Spleen (tissue), 11 donors: ENCODE results near the gene MAP2. TPM values are rescaled to one million over a fixed set of nuclear protein-coding genes. Genes with fewer than 3 reads are reported as not detected.

Experiments
- DNase-seq: peaks from one replicate; pipeline ENCODE4 v3.0.0-alpha.2; 2020
- H3K27ac ChIP-seq, 8 donors: fragments of 200-600 bp; sonication (generic) in 7 of 8; 1 replicate in 4 of 8; 2 replicates in 4 of 8; pipeline versions ENCODE4 v1.5.0 to v1.8.0; 2016 to 2021; ENCODE audit warnings: inconsistent platforms in 4 of 8, mild to moderate bottlenecking in 4 of 8, moderate library complexity in 1 of 8
- H3K27me3 ChIP-seq, 7 donors: fragments of 200-600 bp; sonication (generic) in 6 of 7; replicated peaks in 1 of 7; 1 replicate in 4 of 7; 2 replicates in 3 of 7; pipeline versions ENCODE4 v1.5.0 to v1.8.0; 2016 to 2021; ENCODE audit warnings: inconsistent platforms in 3 of 7, mild to moderate bottlenecking in 1 of 7
- H3K36me3 ChIP-seq, 6 donors: fragments of 200-600 bp; sonication (generic) in 5 of 6; 1 replicate in 4 of 6; 2 replicates in 2 of 6; pipeline versions ENCODE4 v1.5.0 to v1.8.0; 2016 to 2021; ENCODE audit warnings: inconsistent platforms in 2 of 6
- H3K4me1 ChIP-seq, 6 donors: fragments of 200-600 bp; sonication (generic) in 5 of 6; 1 replicate in 3 of 6; 2 replicates in 3 of 6; pipeline versions ENCODE4 v1.5.0 to v1.8.0; 2016 to 2021; ENCODE audit warnings: inconsistent platforms in 3 of 6
- H3K4me3 ChIP-seq, 8 donors: fragments of 200-600 bp; sonication (generic) in 7 of 8; 1 replicate in 4 of 8; 2 replicates in 4 of 8; pipeline versions ENCODE4 v1.5.0 to v1.8.0; 2016 to 2021; ENCODE audit warnings: inconsistent platforms in 4 of 8, mild to moderate bottlenecking in 4 of 8, moderate library complexity in 2 of 8
- H3K9me3 ChIP-seq, 8 donors: fragments of 200-600 bp; sonication (generic) in 7 of 8; 1 replicate in 4 of 8; 2 replicates in 4 of 8; pipeline versions ENCODE4 v1.5.0 to v1.8.0; 2016 to 2021; ENCODE audit warnings: inconsistent platforms in 4 of 8
- POLR2A ChIP-seq, 3 donors: fragments of 450-650 bp; IDR thresholded peaks; one replicate each; pipeline ENCODE4 v1.5.1; 2017; ENCODE audit warnings: antibody characterized with exemption in 3 of 3, mild to moderate bottlenecking in 1 of 3
- POLR2AphosphoS5 ChIP-seq, 3 donors: sonication (generic); formaldehyde crosslinking; IDR thresholded peaks; one replicate each; pipeline ENCODE4 v1.5.1; 2017; ENCODE audit warnings: antibody characterized with exemption in 3 of 3
- WGBS, 5 donors: extraction: QIAGEN DNeasy Blood & Tissue Kit in 3 of 5; methylation state at CpG; one replicate each; pipeline versions ENCODE4 v1.1.5 to v1.1.7; 2013 to 2018; 5-methylcytosine and 5-hydroxymethylcytosine counted together
- intact Hi-C: fragments of 100-400 bp; cut with DNase I; formaldehyde crosslinking; loops from one replicate; pipeline ENCODE4 v1.15.0; 2023; ENCODE audit warnings: low total_unique reads
- polyA plus RNA-seq, 3 donors: library from polyadenylated mRNA; stranded (reverse); fragments of 200-250 nt; gene quantifications; one replicate each; pipeline ENCODE4 v1.2.1, GENCODE V29; 2013
- total RNA-seq, 7 donors: library from RNA; depleted of rRNA in 3 of 7; stranded (reverse); fragments of >200 nt in 3 of 7; fragmentation: NEBNext Ultra II Directional in 4 of 7; extraction: Animal tissue kit (Norgen Biotek cat#: 25700) in 4 of 7; gene quantifications; one replicate each; pipeline versions ENCODE4 v1.1.0 to v1.2.1, GENCODE V29; 2016 to 2021
- TF ChIP-seq, protein P1 (sequence below), 11 experiments: fragments of 200-600 bp in 7 of 11; fragments of 450-650 bp in 4 of 11; sonication (generic) in 4 of 11; IDR thresholded peaks in 8 of 11; conservative IDR thresholded peaks in 3 of 11; 1 replicate in 7 of 11; 2 replicates in 4 of 11; pipeline versions ENCODE4 v1.4.0 to v1.8.0; 2016 to 2021; ENCODE audit warnings: antibody characterized with exemption in 11 of 11, inconsistent platforms in 4 of 11, mild to moderate bottlenecking in 1 of 11
- donor health status: healthy with polysubstance abuse.
- donor health status: DM: no; HTN: no; CAD: no; lungs with moderate emphysema.
- donor health status: DM: no; HTN: no; CAD: no.
- donor health status: Bipolar disorder and iron deficiency.
- donor health status: healthy.
- donor health status: DM: no; HTN: no; CAD: no.
- donor health status: DM: yes; HTN: yes; CAD: no.

The MAP2 gene
- total and polyA plus RNA-seq, 10 donors = 0.38 to 5.0 (median 1.9) TPM

DNA sequence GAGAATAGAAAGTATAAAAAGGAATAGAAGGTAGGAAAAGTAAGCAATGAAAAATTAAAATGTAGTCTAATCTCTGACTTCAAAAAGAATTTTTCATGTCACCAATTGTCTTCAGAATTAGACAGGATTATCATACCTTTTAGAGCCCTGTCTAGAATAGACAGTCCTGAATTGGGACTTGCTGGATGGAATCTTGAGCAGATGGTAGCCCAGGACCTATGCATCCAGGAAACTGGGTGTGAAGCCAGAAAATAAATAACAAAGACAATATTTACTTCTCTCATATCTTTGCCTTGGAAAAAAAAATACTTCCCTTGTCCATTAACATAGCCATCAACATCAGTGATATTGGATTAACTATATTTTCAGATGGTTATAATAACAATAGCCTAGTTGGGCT, 250.0 kb downstream of the MAP2 start:
- H3K9me3 ChIP-seq = peaks cover 0 to 3% (median 0%) of the 10 kb centered on the region in 8 donors
- no peaks in the 10 kb centered on the region for H3K36me3 ChIP-seq
- intact Hi-C loops = no loop called here

DNA sequence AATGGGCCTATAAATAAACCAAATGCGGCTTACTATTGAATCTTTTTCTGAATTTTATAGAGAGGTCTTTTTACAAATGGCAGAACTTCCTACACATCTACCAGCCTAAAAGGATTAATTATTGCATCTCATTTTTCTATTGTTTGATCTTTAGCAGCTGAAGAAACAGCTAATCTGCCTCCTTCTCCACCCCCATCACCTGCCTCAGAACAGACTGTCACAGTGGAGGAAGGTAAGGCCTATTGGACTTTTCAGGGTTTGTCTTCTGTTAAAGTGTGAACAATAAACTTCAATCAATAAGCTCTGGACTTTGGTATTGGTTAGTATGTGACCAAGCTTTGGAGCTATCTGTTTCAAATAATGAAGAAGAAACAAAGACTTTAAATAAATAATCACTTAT, 256.7 kb downstream of the MAP2 start:
- Histone ChIP-seq H3K9me3 (peaks cover 0 to 3% (median 0%) of the 10 kb centered on the region in 8 donors), H3K4me1 (no peaks in the 10 kb centered on the region), H3K27me3 (no peaks in the 10 kb centered on the region), H3K27ac (no peak overlapping the region), H3K4me3 (no peak overlapping the region), H3K36me3 (no peaks in the 10 kb centered on the region)
- WGBS, 5 donors = 86 to 98% (median 88%) methylated on average over 1 of the region's 1 CpG
- no peak for TF ChIP-seq POLR2A (IDR thresholded peaks at IDR 0.05)
- TF ChIP-seq POLR2AphosphoS5 (IDR thresholded peaks at IDR 0.05) = no peak
- TF ChIP-seq, protein P1, sequence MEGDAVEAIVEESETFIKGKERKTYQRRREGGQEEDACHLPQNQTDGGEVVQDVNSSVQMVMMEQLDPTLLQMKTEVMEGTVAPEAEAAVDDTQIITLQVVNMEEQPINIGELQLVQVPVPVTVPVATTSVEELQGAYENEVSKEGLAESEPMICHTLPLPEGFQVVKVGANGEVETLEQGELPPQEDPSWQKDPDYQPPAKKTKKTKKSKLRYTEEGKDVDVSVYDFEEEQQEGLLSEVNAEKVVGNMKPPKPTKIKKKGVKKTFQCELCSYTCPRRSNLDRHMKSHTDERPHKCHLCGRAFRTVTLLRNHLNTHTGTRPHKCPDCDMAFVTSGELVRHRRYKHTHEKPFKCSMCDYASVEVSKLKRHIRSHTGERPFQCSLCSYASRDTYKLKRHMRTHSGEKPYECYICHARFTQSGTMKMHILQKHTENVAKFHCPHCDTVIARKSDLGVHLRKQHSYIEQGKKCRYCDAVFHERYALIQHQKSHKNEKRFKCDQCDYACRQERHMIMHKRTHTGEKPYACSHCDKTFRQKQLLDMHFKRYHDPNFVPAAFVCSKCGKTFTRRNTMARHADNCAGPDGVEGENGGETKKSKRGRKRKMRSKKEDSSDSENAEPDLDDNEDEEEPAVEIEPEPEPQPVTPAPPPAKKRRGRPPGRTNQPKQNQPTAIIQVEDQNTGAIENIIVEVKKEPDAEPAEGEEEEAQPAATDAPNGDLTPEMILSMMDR (IDR thresholded peaks at IDR 0.05 in 8 of 11, conservative IDR thresholded peaks at IDR 0.05 in 3 of 11) = no peak
- no peak for DNase-seq
- intact Hi-C loops = no loop called here

More for the DNA sequence above, 250.0 kb downstream of the MAP2 start:
- no peak for DNase-seq
- no peaks in the 10 kb centered on the region for H3K4me1 ChIP-seq
- TF ChIP-seq POLR2A (IDR thresholded peaks at IDR 0.05) = no peak
- TF ChIP-seq, protein P1 (IDR thresholded peaks at IDR 0.05 in 8 of 11, conservative IDR thresholded peaks at IDR 0.05 in 3 of 11) = no peak
- TF ChIP-seq POLR2AphosphoS5 (IDR thresholded peaks at IDR 0.05) = no peak
- no peaks in the 10 kb centered on the region for H3K27me3 ChIP-seq
- no peak overlapping the region for H3K4me3 ChIP-seq
- no peak overlapping the region for H3K27ac ChIP-seq

DNA sequence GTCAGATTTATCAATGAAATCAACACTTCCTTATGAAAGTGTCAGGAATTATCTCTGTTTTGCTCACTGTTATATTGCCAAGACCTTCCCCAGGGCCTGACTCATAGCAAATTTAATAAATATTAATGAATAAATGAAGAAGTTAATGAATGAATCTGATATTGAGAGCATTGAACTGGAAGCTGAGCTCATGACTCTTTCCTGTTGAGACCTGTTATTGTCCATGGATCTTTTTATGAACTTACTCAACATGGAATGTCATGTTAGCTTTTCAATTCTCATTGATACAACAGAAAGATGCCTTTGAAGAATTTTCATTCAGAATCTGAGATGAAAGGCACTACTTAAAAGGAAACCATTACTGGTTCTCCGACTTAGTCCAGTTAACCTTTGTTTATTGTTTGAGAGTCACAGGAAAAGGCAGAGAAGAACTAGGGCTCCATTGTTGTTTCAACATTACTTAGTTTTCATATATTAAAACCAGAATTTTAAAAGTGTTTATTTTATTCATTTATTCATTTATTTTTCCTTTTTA, 257.4 kb downstream of the MAP2 start:
- DNase-seq = no peak
- TF ChIP-seq POLR2A (IDR thresholded peaks at IDR 0.05) = no peak
- H3K27ac ChIP-seq = no peak overlapping the region
- H3K36me3 ChIP-seq = no peaks in the 10 kb centered on the region
- no peaks in the 10 kb centered on the region for H3K4me1 ChIP-seq
- H3K4me3 ChIP-seq = no peak overlapping the region
- H3K27me3 ChIP-seq = no peaks in the 10 kb centered on the region
- no peaks in the 10 kb centered on the region for H3K9me3 ChIP-seq
- intact Hi-C loops = no loop called here
- 33 to 59% (median 47%) methylated on average over 1 of the region's 1 CpG for WGBS, 5 donors

DNA sequence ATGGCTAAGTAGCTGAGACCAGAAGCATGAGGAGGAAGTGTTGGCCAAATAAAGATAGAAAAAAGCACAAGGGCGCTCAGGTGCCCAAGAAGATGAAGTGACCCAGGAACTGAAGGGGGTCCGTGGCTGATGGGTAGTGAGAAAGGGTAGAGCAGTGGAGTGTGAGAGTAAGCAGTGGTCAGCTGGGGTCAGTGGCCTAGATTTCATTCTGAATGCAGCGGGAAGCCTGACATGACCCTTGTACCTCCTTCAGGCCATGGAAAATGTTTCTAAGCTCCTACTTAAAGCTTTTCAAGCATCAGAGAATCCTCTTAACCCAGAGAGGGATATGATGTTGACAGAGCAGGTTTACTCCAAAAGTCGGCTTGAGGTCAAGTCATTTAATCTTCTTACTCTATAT, 258.8 kb downstream of the MAP2 start:
- H3K4me1 ChIP-seq = no peaks in the 10 kb centered on the region
- 75 to 84% (median 79%) methylated on average over 4 of the region's 4 CpGs for WGBS, 5 donors
- no peak overlapping the region for H3K27ac ChIP-seq
- no peaks in the 10 kb centered on the region for H3K27me3 ChIP-seq
- H3K9me3 ChIP-seq = no peaks in the 10 kb centered on the region
- TF ChIP-seq POLR2A (IDR thresholded peaks at IDR 0.05) (no peak), POLR2AphosphoS5 (IDR thresholded peaks at IDR 0.05) (no peak)
- TF ChIP-seq, protein P1 (IDR thresholded peaks at IDR 0.05 in 8 of 11, conservative IDR thresholded peaks at IDR 0.05 in 3 of 11) = no peak
- no peak for DNase-seq
- H3K36me3 ChIP-seq = no peaks in the 10 kb centered on the region
- intact Hi-C loops = no loop called here
- no peak overlapping the region for H3K4me3 ChIP-seq

DNA sequence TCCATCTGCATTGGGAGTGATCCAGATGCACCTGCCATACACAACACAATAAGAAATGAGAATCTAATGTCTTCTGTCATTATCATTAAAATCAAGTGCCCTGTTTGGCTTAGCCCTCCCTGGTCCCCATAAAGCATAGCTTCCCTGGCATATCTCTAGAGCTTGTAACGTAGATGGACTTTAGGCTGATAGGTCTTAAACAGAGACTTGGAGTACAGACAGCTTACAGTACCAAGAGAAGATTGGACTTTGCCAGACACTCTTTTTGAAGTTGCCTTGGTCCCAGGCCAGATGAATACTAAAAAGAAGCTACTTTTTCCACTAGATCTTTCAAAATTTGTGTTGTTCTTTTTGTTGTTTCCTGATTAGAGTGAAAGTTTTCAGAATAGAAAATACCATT, 261.5 kb downstream of the MAP2 start:
- no peak overlapping the region for H3K4me3 ChIP-seq
- no peaks in the 10 kb centered on the region for H3K9me3 ChIP-seq
- DNase-seq = no peak
- no peaks in the 10 kb centered on the region for H3K36me3 ChIP-seq
- H3K27me3 ChIP-seq = no peaks in the 10 kb centered on the region
- intact Hi-C loops = no loop called here
- 61 to 77% (median 67%) methylated on average over 1 of the region's 1 CpG for WGBS, 5 donors
- no peaks in the 10 kb centered on the region for H3K4me1 ChIP-seq
- H3K27ac ChIP-seq = no peak overlapping the region
- TF ChIP-seq, protein P1 (IDR thresholded peaks at IDR 0.05 in 8 of 11, conservative IDR thresholded peaks at IDR 0.05 in 3 of 11) = no peak
- TF ChIP-seq POLR2A (IDR thresholded peaks at IDR 0.05) = no peak
- no peak for TF ChIP-seq POLR2AphosphoS5 (IDR thresholded peaks at IDR 0.05)
